GM23338 (cell line): ENCODE measurements around the gene CHMP1B. TPM values are rescaled to one million over a fixed set of nuclear protein-coding genes. Genes with fewer than 3 reads are reported as not detected.

Experiments
- ATAC-seq: fragments of 200-7000 bp; cut with Tn5 transposase; 3 replicates; pipeline ENCODE4 v1.9.1; 2020
- DNase-seq: peaks from one replicate; pipeline ENCODE4 v3.0.0-alpha.2; 2015; ENCODE audit warnings: low spot score
- H2AFZ ChIP-seq: fragments of 200-600 bp; sonication (generic); 2 replicates; pipeline ENCODE4 v1.8.0; 2016; ENCODE audit warnings: antibody characterized with exemption, mild to moderate bottlenecking, moderate library complexity
- H3F3A ChIP-seq: fragments of 200-600 bp; sonication (generic); replicated peaks from 2 replicates; pipeline ENCODE4 v1.8.0; 2017; ENCODE audit warnings: antibody characterized with exemption, mixed run types, low read depth
- H3K27ac ChIP-seq: fragments of 200-600 bp; sonication (generic); 2 replicates; pipeline ENCODE4 v1.6.1; 2016; ENCODE audit warnings: low read depth
- H3K27me3 ChIP-seq: fragments of 200-600 bp; sonication (generic); 2 replicates; pipeline ENCODE4 v1.8.0; 2016; ENCODE audit warnings: mild to moderate bottlenecking, mixed run types, moderate library complexity; ENCODE audit not compliant: insufficient read depth
- H3K36me3 ChIP-seq: fragments of 200-600 bp; sonication (generic); 2 replicates; pipeline ENCODE4 v1.8.0; 2016; ENCODE audit warnings: mild to moderate bottlenecking; ENCODE audit not compliant: insufficient read depth
- H3K4me1 ChIP-seq: fragments of 200-600 bp; sonication (generic); 2 replicates; pipeline ENCODE4 v1.8.0; 2016; ENCODE audit warnings: mild to moderate bottlenecking, moderate library complexity; ENCODE audit not compliant: insufficient read depth
- H3K4me2 ChIP-seq: fragments of 200-600 bp; sonication (generic); 2 replicates; pipeline ENCODE4 v1.7.1; 2017; ENCODE audit warnings: mixed run types
- H3K4me3 ChIP-seq: fragments of 200-600 bp; sonication (generic); 2 replicates; pipeline ENCODE4 v1.6.1; 2016; ENCODE audit warnings: mixed run types
- H3K79me2 ChIP-seq: fragments of 200-600 bp; sonication (generic); replicated peaks from 2 replicates; pipeline ENCODE4 v1.8.0; 2017; ENCODE audit warnings: mild to moderate bottlenecking; ENCODE audit not compliant: insufficient read depth
- H3K9me2 ChIP-seq: fragments of 200-600 bp; sonication (generic); 2 replicates; pipeline ENCODE4 v1.8.0; 2017; ENCODE audit not compliant: insufficient read depth
- H4K20me1 ChIP-seq: fragments of 200-600 bp; sonication (generic); replicated peaks from 2 replicates; pipeline ENCODE4 v1.8.0; 2017; ENCODE audit warnings: mild to moderate bottlenecking; ENCODE audit not compliant: insufficient read depth
- H3K27ac Mint-ChIP-seq: 2 replicates; pipeline ENCODE4 v1.8.0; 2020; ENCODE audit warnings: inconsistent platforms, mild to moderate bottlenecking, moderate library complexity, mixed read lengths
- H3K27me3 Mint-ChIP-seq: 3 replicates; pipeline ENCODE4 v1.8.0; 2022; ENCODE audit warnings: low read depth, mild to moderate bottlenecking, moderate library complexity, mixed read lengths, inconsistent platforms; ENCODE audit not compliant: insufficient read depth, poor library complexity
- H3K36me3 Mint-ChIP-seq: 3 replicates; pipeline ENCODE4 v1.8.0; 2021; ENCODE audit warnings: low read depth, mild to moderate bottlenecking, inconsistent platforms, moderate library complexity, mixed read lengths
- H3K4me1 Mint-ChIP-seq: 3 replicates; pipeline ENCODE4 v1.8.0; 2020; ENCODE audit warnings: mild to moderate bottlenecking, inconsistent platforms, mixed read lengths
- H3K4me3 Mint-ChIP-seq: 3 replicates; pipeline ENCODE4 v1.8.0; 2021; ENCODE audit warnings: moderate library complexity, mild to moderate bottlenecking, inconsistent platforms, mixed read lengths
- H3K9me3 Mint-ChIP-seq: 3 replicates; pipeline ENCODE4 v1.8.0; 2020; ENCODE audit warnings: moderate library complexity, mild to moderate bottlenecking, inconsistent platforms, mixed read lengths
- CREB1 ChIP-seq: fragments of 250-450 bp; sonication (Bioruptor Pico); IDR thresholded peaks from 2 replicates; pipeline ENCODE4 v1.5.0; 2020; ENCODE audit warnings: low read depth, mild to moderate bottlenecking, moderate library complexity
- EZH2 ChIP-seq: fragments of 200-600 bp; sonication (generic); IDR thresholded peaks from one replicate; pipeline ENCODE4 v1.8.0; 2017; ENCODE audit warnings: antibody characterized with exemption, mild to moderate bottlenecking, low read depth; ENCODE audit not compliant: unreplicated experiment
- EZH2phosphoT487 ChIP-seq: fragments of 200-600 bp; sonication (generic); IDR thresholded peaks from one replicate; pipeline ENCODE4 v1.8.1; 2018; ENCODE audit warnings: antibody characterized with exemption; ENCODE audit not compliant: unreplicated experiment
- JUNB ChIP-seq: IDR thresholded peaks from one replicate; pipeline ENCODE4 v1.6.1; 2016; ENCODE audit warnings: antibody characterized with exemption; ENCODE audit not compliant: unreplicated experiment
- NANOG ChIP-seq: IDR thresholded peaks from 2 replicates; pipeline ENCODE4 v1.6.1; 2016; ENCODE audit warnings: antibody characterized with exemption, borderline replicate concordance
- POLR2AphosphoS5 ChIP-seq: IDR thresholded peaks from 2 replicates; pipeline ENCODE4 v1.6.1; 2016; ENCODE audit warnings: antibody characterized with exemption, low read depth
- STAT1 ChIP-seq: IDR thresholded peaks from one replicate; pipeline ENCODE4 v1.6.1; 2016; ENCODE audit warnings: antibody characterized with exemption; ENCODE audit not compliant: unreplicated experiment
- ZNF114 ChIP-seq: fragments of 250-450 bp; sonication (Bioruptor Pico); IDR thresholded peaks from 2 replicates; pipeline ENCODE4 v1.5.0; 2020; ENCODE audit warnings: mild to moderate bottlenecking, moderate library complexity
- ZNF331 ChIP-seq: fragments of 250-450 bp; sonication (Bioruptor Pico); IDR thresholded peaks from 2 replicates; pipeline ENCODE4 v1.5.0; 2020; ENCODE audit warnings: low read depth, mild to moderate bottlenecking, moderate library complexity
- ZNF462 ChIP-seq: fragments of 250-450 bp; sonication (Bioruptor Pico); IDR thresholded peaks from 2 replicates; pipeline ENCODE4 v1.5.0; 2020; ENCODE audit warnings: mild to moderate bottlenecking, moderate library complexity
- polyA plus RNA-seq: library from polyadenylated mRNA; unstranded; fragments of >200 nt; fragmentation: Nextera tagmentation; extraction: Ambion mirVana; gene quantifications from 2 replicates; pipeline ENCODE4 v1.2.1, GENCODE V29; 2016
- total RNA-seq: library from RNA; depleted of rRNA; stranded (reverse); fragments of >200 nt; shearing (Covaris generic); gene quantifications from 2 replicates; pipeline ENCODE4 v1.2.3, GENCODE V29; 2014
- TF ChIP-seq, protein P1 (sequence below): IDR thresholded peaks from 2 replicates; pipeline ENCODE4 v1.6.1; 2016; ENCODE audit warnings: antibody characterized with exemption
- TF ChIP-seq, protein P2 (sequence below), 2 experiments: fragments of 200-600 bp in 1 of 2; sonication (generic) in 1 of 2; conservative IDR thresholded peaks; 2 replicates each; pipeline versions ENCODE4 v1.5.1 to v1.6.1; 2016 to 2017; ENCODE audit warnings: antibody characterized with exemption in 2 of 2, low read depth in 2 of 2, mild to moderate bottlenecking in 2 of 2, moderate library complexity in 1 of 2
- TF ChIP-seq, protein P3 (sequence below): IDR thresholded peaks from one replicate; pipeline ENCODE4 v1.6.1; 2018; ENCODE audit warnings: antibody characterized with exemption; ENCODE audit not compliant: unreplicated experiment

CHMP1B gene
- total and polyA plus RNA-seq, 2 experiments from 2014 or later, result 41.8 to 52.1 TPM

DNA sequence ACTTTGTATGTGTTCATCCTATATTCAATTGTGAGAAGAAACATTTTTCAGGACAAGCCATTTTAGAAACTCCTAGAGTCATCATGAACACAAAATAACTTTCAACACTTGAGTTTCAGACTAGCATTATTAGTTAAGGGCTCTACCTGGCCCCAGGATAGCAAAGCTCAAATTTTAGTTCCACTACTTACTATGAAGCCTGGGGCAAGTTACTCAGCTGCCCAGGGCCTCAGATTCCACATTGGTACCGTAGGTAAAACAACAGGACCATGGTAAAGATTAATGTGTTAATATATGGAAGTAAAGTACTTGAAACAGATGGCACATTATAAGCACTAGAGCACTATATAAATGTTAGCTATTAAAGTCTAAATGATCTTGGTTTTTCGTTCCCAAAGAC lies 37.5 kb downstream of the CHMP1B start (continued):
- no peak for TF ChIP-seq CREB1 (CRISPR knock-in tag)

- H3K27ac ChIP-seq, result no peak overlapping the region
- Mint-ChIP-seq H3K9me3 (no peaks in the 10 kb centered on the region), H3K4me1 (peaks cover 16% of the 10 kb centered on the region), H3K36me3 (peaks cover 22% of the 10 kb centered on the region; the same call in 2 of the 3 replicates), H3K4me3 (no peak overlapping the region), H3K27ac (no peak overlapping the region), H3K27me3 (peaks cover 7% of the 10 kb centered on the region)
- no peaks in the 10 kb centered on the region for H3K79me2 ChIP-seq
- peaks cover 8% of the 10 kb centered on the region; the same call in 1 of the 2 replicates for H3K36me3 ChIP-seq
- no peaks in the 10 kb centered on the region for H3K9me2 ChIP-seq
- no peak overlapping the region for H3K4me3 ChIP-seq
- H3K4me1 ChIP-seq, result no peaks in the 10 kb centered on the region
- H4K20me1 ChIP-seq, result no peaks in the 10 kb centered on the region
- H3K4me2 ChIP-seq, result no peak overlapping the region
- no peaks in the 10 kb centered on the region for H3K27me3 ChIP-seq
- ATAC-seq (no peak), DNase-seq (no peak)
- H2AFZ ChIP-seq, result no peak overlapping the region
- no peaks in the 10 kb centered on the region for H3F3A ChIP-seq
- TF ChIP-seq ZNF114 (CRISPR knock-in tag) (no peak), EZH2 (no peak), CREB1 (CRISPR knock-in tag) (no peak), JUNB (no peak), POLR2AphosphoS5 (no peak), ZNF331 (no peak), EZH2phosphoT487 (no peak), NANOG (no peak), STAT1 (no peak), ZNF462 (no peak)
- TF ChIP-seq, protein P1, sequence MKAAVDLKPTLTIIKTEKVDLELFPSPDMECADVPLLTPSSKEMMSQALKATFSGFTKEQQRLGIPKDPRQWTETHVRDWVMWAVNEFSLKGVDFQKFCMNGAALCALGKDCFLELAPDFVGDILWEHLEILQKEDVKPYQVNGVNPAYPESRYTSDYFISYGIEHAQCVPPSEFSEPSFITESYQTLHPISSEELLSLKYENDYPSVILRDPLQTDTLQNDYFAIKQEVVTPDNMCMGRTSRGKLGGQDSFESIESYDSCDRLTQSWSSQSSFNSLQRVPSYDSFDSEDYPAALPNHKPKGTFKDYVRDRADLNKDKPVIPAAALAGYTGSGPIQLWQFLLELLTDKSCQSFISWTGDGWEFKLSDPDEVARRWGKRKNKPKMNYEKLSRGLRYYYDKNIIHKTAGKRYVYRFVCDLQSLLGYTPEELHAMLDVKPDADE, result no peak
- TF ChIP-seq, protein P2, sequence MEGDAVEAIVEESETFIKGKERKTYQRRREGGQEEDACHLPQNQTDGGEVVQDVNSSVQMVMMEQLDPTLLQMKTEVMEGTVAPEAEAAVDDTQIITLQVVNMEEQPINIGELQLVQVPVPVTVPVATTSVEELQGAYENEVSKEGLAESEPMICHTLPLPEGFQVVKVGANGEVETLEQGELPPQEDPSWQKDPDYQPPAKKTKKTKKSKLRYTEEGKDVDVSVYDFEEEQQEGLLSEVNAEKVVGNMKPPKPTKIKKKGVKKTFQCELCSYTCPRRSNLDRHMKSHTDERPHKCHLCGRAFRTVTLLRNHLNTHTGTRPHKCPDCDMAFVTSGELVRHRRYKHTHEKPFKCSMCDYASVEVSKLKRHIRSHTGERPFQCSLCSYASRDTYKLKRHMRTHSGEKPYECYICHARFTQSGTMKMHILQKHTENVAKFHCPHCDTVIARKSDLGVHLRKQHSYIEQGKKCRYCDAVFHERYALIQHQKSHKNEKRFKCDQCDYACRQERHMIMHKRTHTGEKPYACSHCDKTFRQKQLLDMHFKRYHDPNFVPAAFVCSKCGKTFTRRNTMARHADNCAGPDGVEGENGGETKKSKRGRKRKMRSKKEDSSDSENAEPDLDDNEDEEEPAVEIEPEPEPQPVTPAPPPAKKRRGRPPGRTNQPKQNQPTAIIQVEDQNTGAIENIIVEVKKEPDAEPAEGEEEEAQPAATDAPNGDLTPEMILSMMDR (conservative IDR thresholded peaks at IDR 0.05; ENCODE audit: low read depth in 2 of 2), result no peak
- TF ChIP-seq, protein P3, sequence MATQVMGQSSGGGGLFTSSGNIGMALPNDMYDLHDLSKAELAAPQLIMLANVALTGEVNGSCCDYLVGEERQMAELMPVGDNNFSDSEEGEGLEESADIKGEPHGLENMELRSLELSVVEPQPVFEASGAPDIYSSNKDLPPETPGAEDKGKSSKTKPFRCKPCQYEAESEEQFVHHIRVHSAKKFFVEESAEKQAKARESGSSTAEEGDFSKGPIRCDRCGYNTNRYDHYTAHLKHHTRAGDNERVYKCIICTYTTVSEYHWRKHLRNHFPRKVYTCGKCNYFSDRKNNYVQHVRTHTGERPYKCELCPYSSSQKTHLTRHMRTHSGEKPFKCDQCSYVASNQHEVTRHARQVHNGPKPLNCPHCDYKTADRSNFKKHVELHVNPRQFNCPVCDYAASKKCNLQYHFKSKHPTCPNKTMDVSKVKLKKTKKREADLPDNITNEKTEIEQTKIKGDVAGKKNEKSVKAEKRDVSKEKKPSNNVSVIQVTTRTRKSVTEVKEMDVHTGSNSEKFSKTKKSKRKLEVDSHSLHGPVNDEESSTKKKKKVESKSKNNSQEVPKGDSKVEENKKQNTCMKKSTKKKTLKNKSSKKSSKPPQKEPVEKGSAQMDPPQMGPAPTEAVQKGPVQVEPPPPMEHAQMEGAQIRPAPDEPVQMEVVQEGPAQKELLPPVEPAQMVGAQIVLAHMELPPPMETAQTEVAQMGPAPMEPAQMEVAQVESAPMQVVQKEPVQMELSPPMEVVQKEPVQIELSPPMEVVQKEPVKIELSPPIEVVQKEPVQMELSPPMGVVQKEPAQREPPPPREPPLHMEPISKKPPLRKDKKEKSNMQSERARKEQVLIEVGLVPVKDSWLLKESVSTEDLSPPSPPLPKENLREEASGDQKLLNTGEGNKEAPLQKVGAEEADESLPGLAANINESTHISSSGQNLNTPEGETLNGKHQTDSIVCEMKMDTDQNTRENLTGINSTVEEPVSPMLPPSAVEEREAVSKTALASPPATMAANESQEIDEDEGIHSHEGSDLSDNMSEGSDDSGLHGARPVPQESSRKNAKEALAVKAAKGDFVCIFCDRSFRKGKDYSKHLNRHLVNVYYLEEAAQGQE, result no peak
Observed at GRCh38 chr18:11889284-11889683, 38.1 kb downstream of the CHMP1B start.
